Thymus (tissue), 11 donors: ENCODE measurements around the gene NGRN. TPM values are rescaled to one million over a fixed set of nuclear protein-coding genes. Genes with fewer than 3 reads are reported as not detected.

Experiments used
- DNase-seq, 9 donors: peaks; one replicate each; pipeline ENCODE4 v3.0.0-alpha.2; 2013; ENCODE audit warnings: low spot score in 9 of 9, low read depth in 6 of 9, missing footprints in 1 of 9
- H3K27ac ChIP-seq, 2 donors: one replicate each; pipeline ENCODE4 v1.5.1; 2013; ENCODE audit warnings: control low read depth in 1 of 2, low read depth in 1 of 2, low read length in 1 of 2, mild to moderate bottlenecking in 1 of 2, moderate library complexity in 1 of 2
- H3K27me3 ChIP-seq, 2 donors: one replicate each; pipeline ENCODE4 v1.5.1; 2013; ENCODE audit warnings: low read length in 1 of 2; ENCODE audit not compliant: control insufficient read depth in 2 of 2, insufficient read depth in 1 of 2
- H3K36me3 ChIP-seq, 2 donors: one replicate each; pipeline ENCODE4 v1.5.1; 2013; ENCODE audit warnings: low read length in 1 of 2, mild to moderate bottlenecking in 1 of 2, moderate library complexity in 1 of 2; ENCODE audit not compliant: control insufficient read depth in 2 of 2, insufficient read depth in 2 of 2
- H3K4me1 ChIP-seq, 2 donors: one replicate each; pipeline ENCODE4 v1.5.1; 2013; ENCODE audit warnings: low read length in 2 of 2; ENCODE audit not compliant: control insufficient read depth in 2 of 2, insufficient read depth in 2 of 2
- H3K4me3 ChIP-seq, 2 donors: one replicate each; pipeline ENCODE4 v1.5.1; 2013; ENCODE audit warnings: low read length in 2 of 2, control low read depth in 1 of 2, mild to moderate bottlenecking in 1 of 2
- H3K9me3 ChIP-seq, 2 donors: one replicate each; pipeline ENCODE4 v1.5.1; 2013; ENCODE audit warnings: low read length in 1 of 2, mild to moderate bottlenecking in 1 of 2; ENCODE audit not compliant: control insufficient read depth in 2 of 2, insufficient read depth in 1 of 2
- WGBS: extraction: QIAGEN DNeasy Blood & Tissue Kit; methylation state at CpG from one replicate; pipeline ENCODE4 v1.1.7; 2013; 5-methylcytosine and 5-hydroxymethylcytosine counted together
- polyA plus RNA-seq: library from polyadenylated mRNA; stranded (reverse); fragments of 200-250 nt; gene quantifications from one replicate; pipeline ENCODE4 v1.2.3, GENCODE V29; 2013
- total RNA-seq: library from RNA; stranded (reverse); fragments of 120-200 nt; gene quantifications from one replicate; pipeline ENCODE4 v1.2.4, GENCODE V29; 2013
- donor health status: healthy.

Gene NGRN
- total and polyA plus RNA-seq, 2 donors: 50.2 to 55.4 TPM

GRCh38 chr15:90225047-90225446 is 40.4 kb upstream of the NGRN start:
- Histone ChIP-seq H3K4me1 (peaks cover under 1 to 2% of the 10 kb centered on the region in 2 donors), H3K36me3 (peaks cover 67 to 71% of the 10 kb centered on the region in 2 donors), H3K9me3 (peaks cover 0 to 4% of the 10 kb centered on the region in 2 donors), H3K27me3 (no peaks in the 10 kb centered on the region), H3K4me3 (no peak overlapping the region), H3K27ac (no peak overlapping the region)
- DNase-seq: no peak
- WGBS: 98% methylated on average over 17 of the region's 17 CpGs

- H3K36me3 ChIP-seq: peaks cover 69 to 78% of the 10 kb centered on the region in 2 donors
- no peak overlapping the region for H3K4me3 ChIP-seq
- H3K4me1 ChIP-seq: peaks cover 6 to 8% of the 10 kb centered on the region in 2 donors
- WGBS: 95% methylated on average over 18 of the region's 18 CpGs
- peaks cover 0 to 4% of the 10 kb centered on the region in 2 donors for H3K9me3 ChIP-seq
- no peak for DNase-seq
- no peak overlapping the region for H3K27ac ChIP-seq
- H3K27me3 ChIP-seq: no peaks in the 10 kb centered on the region
These were observed 39.8 kb upstream of the NGRN start for GRCh38 chr15:90225504-90226234.

GRCh38 chr15:90227336-90227735 is 38.1 kb upstream of the NGRN start:
- H3K9me3 ChIP-seq: peaks cover 0 to 4% of the 10 kb centered on the region in 2 donors
- H3K4me3 ChIP-seq: no peak overlapping the region
- H3K27ac ChIP-seq: no peak overlapping the region
- over 99% methylated on average over 7 of the region's 7 CpGs for WGBS
- no peak for DNase-seq
- peaks cover 62 to 76% of the 10 kb centered on the region in 2 donors for H3K36me3 ChIP-seq
- no peaks in the 10 kb centered on the region for H3K27me3 ChIP-seq
- H3K4me1 ChIP-seq: peaks cover 20 to 25% of the 10 kb centered on the region in 2 donors

- no peaks in the 10 kb centered on the region for H3K27me3 ChIP-seq
- no peak overlapping the region for H3K27ac ChIP-seq
- no peak overlapping the region for H3K4me3 ChIP-seq
- H3K9me3 ChIP-seq: peaks cover 0 to 4% of the 10 kb centered on the region in 2 donors
- peaks cover 23 to 33% of the 10 kb centered on the region in 2 donors for H3K4me1 ChIP-seq
- H3K36me3 ChIP-seq: peaks cover 62 to 69% of the 10 kb centered on the region in 2 donors
- WGBS: 96% methylated on average over 38 of the region's 38 CpGs
- DNase-seq: no peak
These were observed 37.4 kb upstream of the NGRN start for GRCh38 chr15:90227816-90228772.

- no peak overlapping the region for H3K4me3 ChIP-seq
- no peaks in the 10 kb centered on the region for H3K27me3 ChIP-seq
- peaks cover 53 to 61% of the 10 kb centered on the region in 2 donors for H3K36me3 ChIP-seq
- DNase-seq: no peak
- no peak overlapping the region for H3K27ac ChIP-seq
- H3K4me1 ChIP-seq: peaks cover 23 to 35% of the 10 kb centered on the region in 2 donors
- peaks cover 2 to 4% of the 10 kb centered on the region in 2 donors for H3K9me3 ChIP-seq
- WGBS: 99% methylated on average over 15 of the region's 15 CpGs
These were observed 36.5 kb upstream of the NGRN start for GRCh38 chr15:90228960-90229359.

GRCh38 chr15:90230071-90230494 is 35.4 kb upstream of the NGRN start:
- 96% methylated on average over 12 of the region's 12 CpGs for WGBS
- Histone ChIP-seq H3K27ac (no peak overlapping the region), H3K4me3 (no peak overlapping the region), H3K27me3 (no peaks in the 10 kb centered on the region), H3K36me3 (peaks cover 42 to 49% of the 10 kb centered on the region in 2 donors), H3K9me3 (peaks cover 2 to 4% of the 10 kb centered on the region in 2 donors), H3K4me1 (peaks cover 27 to 44% of the 10 kb centered on the region in 2 donors)
- DNase-seq: no peak

- 89% methylated on average over 8 of the region's 8 CpGs for WGBS
- peaks cover 37 to 44% of the 10 kb centered on the region in 2 donors for H3K36me3 ChIP-seq
- H3K4me3 ChIP-seq: peak overlapping the region; percentile 40 to 41
- H3K27ac ChIP-seq: peak overlapping the region; percentile 55 to 88
- H3K9me3 ChIP-seq: peaks cover 2 to 4% of the 10 kb centered on the region in 2 donors
- H3K27me3 ChIP-seq: no peaks in the 10 kb centered on the region
- no peak for DNase-seq
- peaks cover 27 to 44% of the 10 kb centered on the region in 2 donors for H3K4me1 ChIP-seq
These were observed 34.9 kb upstream of the NGRN start for GRCh38 chr15:90230610-90231009.

GRCh38 chr15:90231028-90232017 is 34.1 kb upstream of the NGRN start:
- peak; percentile 55 to 94 (median 76) for DNase-seq
- peak overlapping the region; percentile 88 to 96 for H3K27ac ChIP-seq
- H3K4me3 ChIP-seq: peak overlapping the region; percentile 40 to 41
- H3K4me1 ChIP-seq: peaks cover 27 to 44% of the 10 kb centered on the region in 2 donors
- peaks cover 2 to 4% of the 10 kb centered on the region in 2 donors for H3K9me3 ChIP-seq
- peaks cover 34 to 39% of the 10 kb centered on the region in 2 donors for H3K36me3 ChIP-seq
- no peaks in the 10 kb centered on the region for H3K27me3 ChIP-seq
- 28% methylated on average over 27 of the region's 27 CpGs for WGBS
